ENCODE measurements around the gene CDK5.
"Not testable (repeated sequence)": the region's sequence is repeated elsewhere in the genome, so short reads cannot be mapped to it uniquely, and the experiment has no call there.

DNA sequence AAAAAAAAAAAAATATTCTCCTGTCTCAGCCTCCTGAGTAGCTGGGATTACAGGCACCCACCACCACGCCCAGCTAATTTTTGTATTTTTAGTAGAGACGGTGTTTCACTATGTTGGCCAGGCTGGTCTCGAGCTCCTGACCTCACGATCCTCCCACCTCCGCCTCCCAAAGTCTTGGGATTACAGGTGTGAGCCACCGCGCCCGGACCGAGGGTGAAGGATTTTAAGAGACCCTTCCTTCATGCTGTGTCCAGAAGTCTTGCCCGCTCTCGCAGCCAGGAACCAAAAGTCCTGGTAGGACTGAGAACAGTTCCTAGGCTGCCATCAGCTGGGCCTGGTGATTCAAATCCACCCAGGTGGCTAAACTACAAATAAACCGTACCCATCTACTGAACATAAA, 46.1 kb downstream of the CDK5 start:
- TF ChIP-seq, protein P1, sequence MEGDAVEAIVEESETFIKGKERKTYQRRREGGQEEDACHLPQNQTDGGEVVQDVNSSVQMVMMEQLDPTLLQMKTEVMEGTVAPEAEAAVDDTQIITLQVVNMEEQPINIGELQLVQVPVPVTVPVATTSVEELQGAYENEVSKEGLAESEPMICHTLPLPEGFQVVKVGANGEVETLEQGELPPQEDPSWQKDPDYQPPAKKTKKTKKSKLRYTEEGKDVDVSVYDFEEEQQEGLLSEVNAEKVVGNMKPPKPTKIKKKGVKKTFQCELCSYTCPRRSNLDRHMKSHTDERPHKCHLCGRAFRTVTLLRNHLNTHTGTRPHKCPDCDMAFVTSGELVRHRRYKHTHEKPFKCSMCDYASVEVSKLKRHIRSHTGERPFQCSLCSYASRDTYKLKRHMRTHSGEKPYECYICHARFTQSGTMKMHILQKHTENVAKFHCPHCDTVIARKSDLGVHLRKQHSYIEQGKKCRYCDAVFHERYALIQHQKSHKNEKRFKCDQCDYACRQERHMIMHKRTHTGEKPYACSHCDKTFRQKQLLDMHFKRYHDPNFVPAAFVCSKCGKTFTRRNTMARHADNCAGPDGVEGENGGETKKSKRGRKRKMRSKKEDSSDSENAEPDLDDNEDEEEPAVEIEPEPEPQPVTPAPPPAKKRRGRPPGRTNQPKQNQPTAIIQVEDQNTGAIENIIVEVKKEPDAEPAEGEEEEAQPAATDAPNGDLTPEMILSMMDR (IDR thresholded peaks at IDR 0.05 in 4 of 5, conservative IDR thresholded peaks at IDR 0.05 in 1 of 5): not testable (repeated sequence)
- TF ChIP-seq POLR2A (IDR thresholded peaks at IDR 0.05): not testable (repeated sequence)
